HepG2 (cell line): ENCODE data around the gene PLPP7. TPM values are rescaled to one million over a fixed set of nuclear protein-coding genes. Genes with fewer than 3 reads are reported as not detected.
A peak's percentile ranks its signal among the peaks of the same experiment; 100 is the strongest.

Experiments
- AHR ChIP-seq: IDR thresholded peaks from 2 replicates; pipeline ENCODE4 v1.6.1; 2018; ENCODE audit warnings: missing genetic modification reagents, missing compliant biosample characterization
- EED ChIP-seq: sonication (generic); formaldehyde crosslinking; IDR thresholded peaks from 2 replicates; pipeline ENCODE4 v1.5.0; 2020; ENCODE audit warnings: mild to moderate bottlenecking, missing genetic modification reagents
- FOXP4 ChIP-seq: sonication (generic); formaldehyde crosslinking; IDR thresholded peaks from 2 replicates; pipeline ENCODE4 v1.4.0; 2020; ENCODE audit warnings: missing genetic modification reagents
- GATAD1 ChIP-seq: IDR thresholded peaks from 2 replicates; pipeline ENCODE4 v1.6.1; 2016; ENCODE audit warnings: missing genetic modification reagents, missing compliant biosample characterization
- HDAC1 ChIP-seq: sonication (generic); formaldehyde crosslinking; IDR thresholded peaks from 2 replicates; pipeline ENCODE4 v1.5.1; 2020; ENCODE audit warnings: mild to moderate bottlenecking, missing genetic modification reagents
- NFIB ChIP-seq: sonication (generic); formaldehyde crosslinking; IDR thresholded peaks from 2 replicates; pipeline ENCODE4 v1.9.0; 2021; ENCODE audit warnings: missing genetic modification reagents, mild to moderate bottlenecking, borderline replicate concordance
- NFKBIZ ChIP-seq: IDR thresholded peaks from 2 replicates; pipeline ENCODE4 v1.6.1; 2018; ENCODE audit warnings: missing genetic modification reagents, missing compliant biosample characterization
- SMC3 ChIP-seq: IDR thresholded peaks from 2 replicates; pipeline ENCODE4 v1.6.1; 2011; ENCODE audit warnings: low read length, improper control_type of control experiment
- SOX6 ChIP-seq, 2 experiments: fragments of 450-650 bp in 1 of 2; sonication (generic) in 1 of 2; formaldehyde crosslinking in 1 of 2; IDR thresholded peaks; 2 replicates each; pipeline versions ENCODE4 v1.4.0 to v1.6.1; 2017 to 2020; ENCODE audit warnings: antibody characterized with exemption in 1 of 2, mild to moderate bottlenecking in 1 of 2, missing genetic modification reagents in 1 of 2
- STAG1 ChIP-seq: sonication (generic); formaldehyde crosslinking; IDR thresholded peaks from 2 replicates; pipeline ENCODE4 v1.4.0; 2020; ENCODE audit warnings: missing genetic modification reagents
- TEAD3 ChIP-seq: optimal IDR thresholded peaks from 2 replicates; pipeline ENCODE3; 2016; ENCODE audit warnings: borderline replicate concordance
- TGIF2 ChIP-seq: IDR thresholded peaks from 2 replicates; pipeline ENCODE4 v1.6.1; 2016; ENCODE audit warnings: control low read depth, missing compliant biosample characterization
- ZFY ChIP-seq: sonication (generic); formaldehyde crosslinking; IDR thresholded peaks from 2 replicates; pipeline ENCODE4 v1.4.0; 2020; ENCODE audit warnings: missing genetic modification reagents
- ZMYM3 ChIP-seq: sonication (generic); formaldehyde crosslinking; IDR thresholded peaks from 2 replicates; pipeline ENCODE4 v1.5.1; 2020; ENCODE audit warnings: mild to moderate bottlenecking, missing genetic modification reagents
- ZNF225 ChIP-seq: sonication (generic); formaldehyde crosslinking; IDR thresholded peaks from 2 replicates; pipeline ENCODE4 v1.4.0; 2020; ENCODE audit warnings: mild to moderate bottlenecking, missing genetic modification reagents
- ZNF251 ChIP-seq: sonication (generic); formaldehyde crosslinking; IDR thresholded peaks from 2 replicates; pipeline ENCODE4 v1.9.0; 2021; ENCODE audit warnings: mild to moderate bottlenecking, missing genetic modification reagents
- ZNF362 ChIP-seq: sonication (generic); formaldehyde crosslinking; IDR thresholded peaks from 2 replicates; pipeline ENCODE4 v1.4.0; 2020; ENCODE audit warnings: missing genetic modification reagents, mild to moderate bottlenecking, borderline replicate concordance
- ZNF652 ChIP-seq: IDR thresholded peaks from 2 replicates; pipeline ENCODE4 v1.6.1; 2016; ENCODE audit warnings: low read depth, borderline replicate concordance
- ZNF788 ChIP-seq: sonication (generic); formaldehyde crosslinking; IDR thresholded peaks from 2 replicates; pipeline ENCODE4 v1.5.0; 2020; ENCODE audit warnings: mild to moderate bottlenecking, missing genetic modification reagents, borderline replicate concordance
- polyA plus RNA-seq, 8 experiments: library from polyadenylated mRNA; depleted of rRNA in 3 of 8; stranded (reverse) in 7 of 8; unstranded in 1 of 8; fragments of >200 nt; fragmentation: Illumina TruSeq in 4 of 8; extraction: Trizol in 4 of 8; gene quantifications; 2 replicates each; pipeline versions ENCODE4 v1.2.1 to v1.2.3, GENCODE V29; 2011 to 2016; ENCODE audit warnings: low read depth in 4 of 8, missing spikeins in 1 of 8, mixed read lengths in 1 of 8; ENCODE audit not compliant: insufficient read depth in 1 of 8
- total RNA-seq, 5 experiments: library from RNA; depleted of rRNA; stranded (reverse); fragments of >200 nt; fragmentation: Illumina TruSeq; extraction: Trizol; gene quantifications; 2 replicates each; pipeline ENCODE4 v1.2.3, GENCODE V29; 2016; ENCODE audit warnings: low read depth in 1 of 5
- TF ChIP-seq, protein P1 (sequence below): sonication (generic); formaldehyde crosslinking; IDR thresholded peaks from 2 replicates; pipeline ENCODE4 v1.4.0; 2020; ENCODE audit warnings: mild to moderate bottlenecking, missing genetic modification reagents
- TF ChIP-seq, protein P2 (sequence below): sonication (generic); formaldehyde crosslinking; IDR thresholded peaks from 2 replicates; pipeline ENCODE4 v1.4.0; 2020; ENCODE audit warnings: missing genetic modification reagents
- TF ChIP-seq, protein P3 (sequence below): sonication (generic); formaldehyde crosslinking; IDR thresholded peaks from 2 replicates; pipeline ENCODE4 v1.8.0; 2022; ENCODE audit warnings: mild to moderate bottlenecking, missing genetic modification reagents; ENCODE audit not compliant: insufficient replicate concordance

Gene PLPP7
- total and polyA plus RNA-seq, 2 of the 13 experiments (the other 11 are each of a cell fraction or from before 2014, with no cell fraction given): 0.33 to 1.2 TPM

- 0 out of 2 replicates have a peak, but pooled peaks have one; percentile 19 for TF ChIP-seq GATAD1
- TF ChIP-seq ZNF225: peak; percentile 29; the same call in 1 of the 2 replicates
- TF ChIP-seq NFIB (CRISPR knock-in tag): no peak
- no peak for TF ChIP-seq ZNF652 (CRISPR knock-in tag)
- TF ChIP-seq, protein P1, sequence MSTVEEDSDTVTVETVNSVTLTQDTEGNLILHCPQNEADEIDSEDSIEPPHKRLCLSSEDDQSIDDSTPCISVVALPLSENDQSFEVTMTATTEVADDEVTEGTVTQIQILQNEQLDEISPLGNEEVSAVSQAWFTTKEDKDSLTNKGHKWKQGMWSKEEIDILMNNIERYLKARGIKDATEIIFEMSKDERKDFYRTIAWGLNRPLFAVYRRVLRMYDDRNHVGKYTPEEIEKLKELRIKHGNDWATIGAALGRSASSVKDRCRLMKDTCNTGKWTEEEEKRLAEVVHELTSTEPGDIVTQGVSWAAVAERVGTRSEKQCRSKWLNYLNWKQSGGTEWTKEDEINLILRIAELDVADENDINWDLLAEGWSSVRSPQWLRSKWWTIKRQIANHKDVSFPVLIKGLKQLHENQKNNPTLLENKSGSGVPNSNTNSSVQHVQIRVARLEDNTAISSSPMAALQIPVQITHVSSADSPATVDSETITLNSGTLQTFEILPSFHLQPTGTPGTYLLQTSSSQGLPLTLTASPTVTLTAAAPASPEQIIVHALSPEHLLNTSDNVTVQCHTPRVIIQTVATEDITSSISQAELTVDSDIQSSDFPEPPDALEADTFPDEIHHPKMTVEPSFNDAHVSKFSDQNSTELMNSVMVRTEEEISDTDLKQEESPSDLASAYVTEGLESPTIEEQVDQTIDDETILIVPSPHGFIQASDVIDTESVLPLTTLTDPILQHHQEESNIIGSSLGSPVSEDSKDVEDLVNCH: no peak
- TF ChIP-seq FOXP4 (CRISPR knock-in tag): 0 out of 2 replicates have a peak, but pooled peaks have one; percentile 12
- TF ChIP-seq ZNF362 (CRISPR knock-in tag): peak; percentile 58; the same call in 1 of the 2 replicates
- no peak for TF ChIP-seq ZMYM3 (CRISPR knock-in tag)
- TF ChIP-seq TEAD3 (CRISPR knock-in tag): no peak
- TF ChIP-seq TGIF2: peak; percentile 19; the same call in 1 of the 2 replicates
- TF ChIP-seq EED (CRISPR knock-in tag): 0 out of 2 replicates have a peak, but pooled peaks have one; percentile 48
- TF ChIP-seq NFKBIZ (CRISPR knock-in tag): 0 out of 2 replicates have a peak, but pooled peaks have one; percentile 47
- peak; percentile 43; the same call in 1 of the 2 replicates for TF ChIP-seq SMC3
- TF ChIP-seq HDAC1 (CRISPR knock-in tag): 0 out of 2 replicates have a peak, but pooled peaks have one; percentile 46
- TF ChIP-seq, protein P2, sequence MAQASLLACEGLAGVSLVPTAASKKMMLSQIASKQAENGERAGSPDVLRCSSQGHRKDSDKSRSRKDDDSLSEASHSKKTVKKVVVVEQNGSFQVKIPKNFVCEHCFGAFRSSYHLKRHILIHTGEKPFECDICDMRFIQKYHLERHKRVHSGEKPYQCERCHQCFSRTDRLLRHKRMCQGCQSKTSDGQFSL (CRISPR knock-in tag): no peak
- peak; percentile 56; the same call in 1 of the 2 replicates for TF ChIP-seq ZFY
- TF ChIP-seq ZNF251 (CRISPR knock-in tag): 0 out of 2 replicates have a peak, but pooled peaks have one; percentile 45
- TF ChIP-seq ZNF788 (CRISPR knock-in tag): peak; percentile 56; the same call in 1 of the 2 replicates
- TF ChIP-seq SOX6 (IDR thresholded peaks at IDR 0.05): no peak
- 0 out of 2 replicates have a peak, but pooled peaks have one; percentile 7 for TF ChIP-seq SOX6 (CRISPR knock-in tag; IDR thresholded peaks at IDR 0.05)
- TF ChIP-seq, protein P3, sequence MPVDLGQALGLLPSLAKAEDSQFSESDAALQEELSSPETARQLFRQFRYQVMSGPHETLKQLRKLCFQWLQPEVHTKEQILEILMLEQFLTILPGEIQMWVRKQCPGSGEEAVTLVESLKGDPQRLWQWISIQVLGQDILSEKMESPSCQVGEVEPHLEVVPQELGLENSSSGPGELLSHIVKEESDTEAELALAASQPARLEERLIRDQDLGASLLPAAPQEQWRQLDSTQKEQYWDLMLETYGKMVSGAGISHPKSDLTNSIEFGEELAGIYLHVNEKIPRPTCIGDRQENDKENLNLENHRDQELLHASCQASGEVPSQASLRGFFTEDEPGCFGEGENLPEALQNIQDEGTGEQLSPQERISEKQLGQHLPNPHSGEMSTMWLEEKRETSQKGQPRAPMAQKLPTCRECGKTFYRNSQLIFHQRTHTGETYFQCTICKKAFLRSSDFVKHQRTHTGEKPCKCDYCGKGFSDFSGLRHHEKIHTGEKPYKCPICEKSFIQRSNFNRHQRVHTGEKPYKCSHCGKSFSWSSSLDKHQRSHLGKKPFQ: no peak
- TF ChIP-seq STAG1 (CRISPR knock-in tag): peak; percentile 85
- no peak for TF ChIP-seq AHR
Observed at GRCh38 chr9:131349881-131350563, 60.5 kb downstream of the PLPP7 start (continued).
